MCF 10A (cell line): ENCODE data around the gene HOXB6. TPM values are rescaled to one million over a fixed set of nuclear protein-coding genes. Genes with fewer than 3 reads are reported as not detected.

Experiments
- BruUV-seq: library from RNA; stranded (reverse); fragments of 400-500 nt; replicated peaks from 2 replicates; lab custom pipeline; 2021; lab: Mats Ljungman, UMichigan
- CTCF ChIA-PET: fragments of 300-600 bp; sonication (Branson Sonifier 250); formaldehyde crosslinking; extraction: SDS; loops from one replicate; lab custom pipeline; 2021; ENCODE audit warnings: antibody characterized with exemption, inconsistent platforms; lab: Yijun Ruan, JAX
- POLR2A ChIA-PET: fragments of 300-600, 350-650 bp; sonication (Branson Sonifier 250); formaldehyde crosslinking; extraction: SDS; loops from one replicate; lab custom pipeline; 2020; ENCODE audit warnings: antibody characterized with exemption, inconsistent platforms; lab: Yijun Ruan, JAX
- DNase-seq: peaks from one replicate; pipeline ENCODE4 v3.0.0-alpha.2; 2018; ENCODE audit not compliant: unreplicated experiment
- H3K27ac Mint-ChIP-seq: one replicate; pipeline ENCODE4 v1.8.0; 2022; ENCODE audit warnings: mild to moderate bottlenecking, low read depth, mixed read lengths; ENCODE audit not compliant: unreplicated experiment
- H3K27me3 Mint-ChIP-seq: one replicate; pipeline ENCODE4 v1.8.0; 2022; ENCODE audit warnings: mixed read lengths; ENCODE audit not compliant: insufficient read depth, unreplicated experiment
- H3K36me3 Mint-ChIP-seq: one replicate; pipeline ENCODE4 v1.8.0; 2022; ENCODE audit warnings: mild to moderate bottlenecking, moderate library complexity, mixed read lengths; ENCODE audit not compliant: insufficient read depth, unreplicated experiment
- H3K4me1 Mint-ChIP-seq: one replicate; pipeline ENCODE4 v1.8.0; 2022; ENCODE audit warnings: mixed read lengths; ENCODE audit not compliant: insufficient read depth, unreplicated experiment
- H3K4me3 Mint-ChIP-seq: one replicate; pipeline ENCODE4 v1.8.0; 2022; ENCODE audit warnings: mild to moderate bottlenecking, moderate library complexity, mixed read lengths; ENCODE audit not compliant: unreplicated experiment
- H3K9me3 Mint-ChIP-seq: one replicate; pipeline ENCODE4 v1.8.0; 2022; ENCODE audit warnings: mixed read lengths; ENCODE audit not compliant: unreplicated experiment
- CTCF ChIP-seq: fragments of 200-600 bp; IDR thresholded peaks from one replicate; pipeline ENCODE4 v1.8.0; 2022; ENCODE audit warnings: antibody characterized with exemption, mild to moderate bottlenecking; ENCODE audit not compliant: unreplicated experiment
- intact Hi-C: fragments of 100-400 bp; cut with micrococcal nuclease; formaldehyde crosslinking; loops from 2 replicates; pipeline ENCODE4 v1.14.1; 2022
- total RNA-seq: library from RNA; stranded (reverse); gene quantifications from 2 replicates; pipeline ENCODE4 v1.2.3, GENCODE V29; 2022

The HOXB6 gene
- total RNA-seq, 1 experiment from 2014 or later = not detected

GRCh38 chr17:48603959-48604769 is 622 bp downstream of the HOXB6 start:
- no peak for TF ChIP-seq CTCF
- Mint-ChIP-seq H3K27ac (no peak overlapping the region), H3K4me3 (no peak overlapping the region), H3K27me3 (peaks cover 91% of the 10 kb centered on the region), H3K36me3 (no peaks in the 10 kb centered on the region), H3K9me3 (no peaks in the 10 kb centered on the region), H3K4me1 (peaks cover 5% of the 10 kb centered on the region)
- ChIA-PET POLR2A (no interaction called here), CTCF (interaction anchor here (0.7 kb wide), 1 partner anchor 9 kb away, joined by 4 read pairs; no protein-coding TSS in a partner anchor)
- intact Hi-C loops = no loop called here
- DNase-seq = no peak
- BruUV-seq = no TSS peak

- Mint-ChIP-seq H3K4me3 (peak overlapping the region; percentile 23), H3K27me3 (peaks cover 91% of the 10 kb centered on the region)
Measured at GRCh38 chr17:48601539-48602425, 3.0 kb downstream of the HOXB6 start.

GRCh38 chr17:48601207-48601538 is 3.6 kb downstream of the HOXB6 start:
- H3K9me3 Mint-ChIP-seq = no peaks in the 10 kb centered on the region
- no TSS peak for BruUV-seq
- no peaks in the 10 kb centered on the region for H3K36me3 Mint-ChIP-seq
- H3K27ac Mint-ChIP-seq = no peak overlapping the region
- H3K4me3 Mint-ChIP-seq = no peak overlapping the region
- no peak for DNase-seq
- intact Hi-C loops = no loop called here
- peaks cover 5% of the 10 kb centered on the region for H3K4me1 Mint-ChIP-seq
- no peak for TF ChIP-seq CTCF
- POLR2A ChIA-PET = interaction anchor here (0.6 kb wide), 1 partner anchor 470 kb away, joined by 3 read pairs; no protein-coding TSS in a partner anchor
- peaks cover 86% of the 10 kb centered on the region for H3K27me3 Mint-ChIP-seq
- CTCF ChIA-PET = interaction anchor here (0.6 to 1.4 kb wide), 4 partner anchors 248 to 1069 kb away, joined by 3 to 5 read pairs (median 3); no protein-coding TSS in a partner anchor

More at GRCh38 chr17:48601539-48602425, 3.0 kb downstream of the HOXB6 start:
- DNase-seq = no peak
- POLR2A ChIA-PET = interaction anchor here (0.6 kb wide), 2 partner anchors 433 to 470 kb away, joined by 3 read pairs; no protein-coding TSS in a partner anchor
- Mint-ChIP-seq H3K4me1 (peaks cover 5% of the 10 kb centered on the region), H3K9me3 (no peaks in the 10 kb centered on the region), H3K27ac (no peak overlapping the region), H3K36me3 (no peaks in the 10 kb centered on the region)
- CTCF ChIA-PET = interaction anchor here (0.6 to 1.4 kb wide), 8 partner anchors 22 to 1070 kb away, joined by 3 to 5 read pairs (median 3); no protein-coding TSS in a partner anchor
- intact Hi-C loops = no loop called here
- BruUV-seq = no TSS peak
- TF ChIP-seq CTCF = no peak
